Measurements from ENCODE around the gene AKAP6. TPM values are rescaled to one million over a fixed set of nuclear protein-coding genes. Genes with fewer than 3 reads are reported as not detected.
A peak's percentile ranks its signal among the peaks of the same experiment; 100 is the strongest.

AKAP6 gene
- total and polyA plus RNA-seq, 2 of the 8 experiments (the other 6 are each of a cell fraction or from before 2014, with no cell fraction given), result 0.09 to 0.89 TPM

- H3K4ac ChIP-seq (replicated peaks; ENCODE audit: insufficient read length, low read depth, low read length), result no peak overlapping the region
- H2BK120ac ChIP-seq (replicated peaks; ENCODE audit: low read depth, low read length), result no peak overlapping the region
- 100% methylated on average over 1 of the region's 1 CpG; no CpG with 5 or more reads in 1 of the 2 experiments for WGBS, 2 experiments (ENCODE audit: extremely low coverage in 1 of 2, insufficient coverage in 1 of 2, insufficient read length in 1 of 2, insufficient replicate concordance in 2 of 2, low coverage in 1 of 2, low lambda C conversion rate in 2 of 2, missing lambda C conversion rate in 1 of 2)
- H3K56ac ChIP-seq (replicated peaks; ENCODE audit: insufficient read length, low read depth, low read length), result no peak overlapping the region
- H2BK20ac ChIP-seq (ENCODE audit: low read length), result no peak overlapping the region
- H3K36me3 ChIP-seq (ENCODE audit: control insufficient read depth in 2 of 4, insufficient read depth in 4 of 4, low read length in 3 of 4), result no peaks in the 10 kb centered on the region
- peaks cover 2 to 13% (median 3%) of the 10 kb centered on the region in 4 experiments; a peak in 4 of 7 replicates for H3K4me1 ChIP-seq (replicated peaks in 1 of 4; ENCODE audit: control insufficient read depth in 3 of 4, insufficient read depth in 4 of 4, low read length in 3 of 4)
- H3K27me3 ChIP-seq (replicated peaks in 1 of 4; ENCODE audit: control insufficient read depth in 3 of 4, extremely low read depth in 1 of 4, insufficient read depth in 3 of 4, low read length in 3 of 4), result no peaks in the 10 kb centered on the region
- H3K14ac ChIP-seq (ENCODE audit: insufficient read length), result no peak overlapping the region
- no peak overlapping the region; the same call in 1 of the 2 replicates for H2AK5ac ChIP-seq (ENCODE audit: low read depth, low read length)
- no peak overlapping the region for H3K23ac ChIP-seq (ENCODE audit: insufficient read length)
- no peak overlapping the region for H4K5ac ChIP-seq (ENCODE audit: insufficient read length, low read depth, low read length)
- no peak overlapping the region for H2BK12ac ChIP-seq (ENCODE audit: low read depth, low read length)
- H3K9me3 ChIP-seq (ENCODE audit: insufficient read depth in 2 of 2, low read depth in 1 of 2, low read length in 1 of 2), result no peaks in the 10 kb centered on the region
- no peak overlapping the region for H2BK15ac ChIP-seq (ENCODE audit: low read length)
- CTCF ChIA-PET (ENCODE audit: partially characterized antibody), result interaction anchor here (1.3 kb wide), 1 partner anchor 103 kb away, joined by 5 read pairs; no protein-coding TSS in a partner anchor
- H2AFZ ChIP-seq (ENCODE audit: low read length), result no peak overlapping the region
- DNase-seq (ENCODE audit: low read depth in 1 of 2, low spot score in 2 of 2) (no peak), FAIRE-seq (no peak)
- no peak overlapping the region for H3K18ac ChIP-seq (ENCODE audit: extremely low read depth, low read length)
- no peak overlapping the region for H4K91ac ChIP-seq (replicated peaks; ENCODE audit: insufficient read length, low read length)
- no peak overlapping the region for H3K4me2 ChIP-seq (ENCODE audit: insufficient read depth in 1 of 2, low read depth in 2 of 2, low read length in 2 of 2)
- POLR2A ChIA-PET (ENCODE audit: partially characterized antibody), result interaction anchor here (0.7 kb wide), 1 partner anchor 11 kb away, joined by 3 read pairs; no protein-coding TSS in a partner anchor
- no peak overlapping the region for H3K9ac ChIP-seq (replicated peaks in 1 of 4; ENCODE audit: extremely low read depth in 1 of 4, low read depth in 3 of 4, low read length in 3 of 4)
- H2BK5ac ChIP-seq (ENCODE audit: low read depth, low read length), result 0 out of 2 replicates have a peak overlapping the region, but pooled peaks have one; percentile 12
- H4K8ac ChIP-seq (ENCODE audit: extremely low read depth, insufficient read depth, low read length), result no peak overlapping the region
- no peaks in the 10 kb centered on the region for H3K23me2 ChIP-seq (ENCODE audit: low read depth, low read length)
- H3K4me3 ChIP-seq (ENCODE audit: extremely low read depth in 1 of 4, insufficient read depth in 2 of 4, low read depth in 3 of 4, low read length in 4 of 4), result no peak overlapping the region
- H4K20me1 ChIP-seq (replicated peaks in 1 of 2; ENCODE audit: control insufficient read depth in 1 of 2, insufficient read depth in 2 of 2, low read length in 2 of 2), result no peaks in the 10 kb centered on the region
- H3K79me1 ChIP-seq (ENCODE audit: low read depth, low read length), result no peaks in the 10 kb centered on the region
- no peak overlapping the region for H3K27ac ChIP-seq (ENCODE audit: low read depth, low read length)
- H3K79me2 ChIP-seq (ENCODE audit: control insufficient read depth in 1 of 2, insufficient read depth in 2 of 2, low read length in 2 of 2), result no peaks in the 10 kb centered on the region
- TF ChIP-seq FOSL1 (IDR thresholded peaks at IDR 0.05; ENCODE audit: insufficient read depth, low read depth, low read length), result no peak
- no peak for TF ChIP-seq TAF7 (optimal IDR thresholded peaks at IDR 0.05; ENCODE audit: borderline replicate concordance, low read depth, low read length)
- TF ChIP-seq KDM4A (IDR thresholded peaks at IDR 0.05; ENCODE audit: low read depth, low read length, severe bottlenecking), result no peak
- TF ChIP-seq CHD2 (IDR thresholded peaks at IDR 0.05; ENCODE audit: low read length), result no peak
- no peak for TF ChIP-seq SP2 (IDR thresholded peaks at IDR 0.05; ENCODE audit: low read length)
- TF ChIP-seq CTCF (IDR thresholded peaks at IDR 0.05; ENCODE audit: control extremely low read depth in 1 of 3, insufficient read depth in 1 of 3, low read depth in 1 of 3, low read length in 3 of 3), result no peak
- no peak for TF ChIP-seq SIX5 (IDR thresholded peaks at IDR 0.05; ENCODE audit: low read depth, low read length)
- no peak for TF ChIP-seq TBP (IDR thresholded peaks at IDR 0.05; ENCODE audit: low read depth, low read length)
- no peak for TF ChIP-seq SP1 (IDR thresholded peaks at IDR 0.05; ENCODE audit: low read depth, low read length)
- TF ChIP-seq BCL11A (IDR thresholded peaks at IDR 0.05; ENCODE audit: low read depth in 2 of 2, low read length in 2 of 2), result no peak
- TF ChIP-seq CREB1 (IDR thresholded peaks at IDR 0.05), result no peak
- no peak for TF ChIP-seq JUN (IDR thresholded peaks at IDR 0.05; ENCODE audit: low read depth, low read length)
Observed at GRCh38 chr14:32814721-32815120, 485.6 kb downstream of the AKAP6 start.
